T-helper 2 cell treated with Interferon-gamma antibody and Interleukin-4, amounts not matched to agents 100 ng/mL and 5 ng/mL, for 36 hours (primary cell): ENCODE results near the gene COMMD10. TPM values are rescaled to one million over a fixed set of nuclear protein-coding genes. Genes with fewer than 3 reads are reported as not detected.
"Not testable (repeated sequence)": the region's sequence is repeated elsewhere in the genome, so short reads cannot be mapped to it uniquely, and the experiment has no call there.

Experiments
- intact Hi-C: fragments of 100-400 bp; cut with micrococcal nuclease; formaldehyde crosslinking; loops from one replicate; pipeline ENCODE4 v1.15.1; 2023
- total RNA-seq: library from RNA; stranded (reverse); gene quantifications from 2 replicates; pipeline ENCODE4 v1.2.3, GENCODE V29; 2022

The COMMD10 gene
- total RNA-seq, 1 donor from 2014 or later = 29.2 TPM

- intact Hi-C loops = no loop called here
Observed at GRCh38 chr5:116091416-116091815, 6.6 kb downstream of the COMMD10 start.

GRCh38 chr5:116097301-116097700 is 12.5 kb downstream of the COMMD10 start:
- intact Hi-C loops = no loop called here

- intact Hi-C loops = no loop called here
Observed at GRCh38 chr5:116098998-116099397, 14.2 kb downstream of the COMMD10 start.

GRCh38 chr5:116104941-116105340 is 20.1 kb downstream of the COMMD10 start:
- intact Hi-C loops = not testable (repeated sequence)

- intact Hi-C loops = no loop called here
Observed at GRCh38 chr5:116115163-116115562, 30.3 kb downstream of the COMMD10 start.

- intact Hi-C loops = loop anchor here (10.0 kb wide), 1 partner anchor 1324 kb away; no protein-coding TSS in a partner anchor
Observed at GRCh38 chr5:116130471-116130870, 45.6 kb downstream of the COMMD10 start.

- intact Hi-C loops = loop anchor here (10.0 kb wide), 1 partner anchor 1324 kb away; no protein-coding TSS in a partner anchor
Observed at GRCh38 chr5:116130976-116131375, 46.2 kb downstream of the COMMD10 start.

GRCh38 chr5:116133281-116133680 is 48.5 kb downstream of the COMMD10 start:
- intact Hi-C loops = loop anchor here (10.0 kb wide), 1 partner anchor 1322 kb away; no protein-coding TSS in a partner anchor

GRCh38 chr5:116135344-116135743 is 50.5 kb downstream of the COMMD10 start:
- intact Hi-C loops = loop anchor here (5.0 to 10.0 kb wide), 2 partner anchors 437 to 1319 kb away; partner anchors contain the start of gene SEMA6A

- intact Hi-C loops = loop anchor here (1.0 to 10.0 kb wide), 3 partner anchors 435 to 1317 kb away; partner anchors contain the start of gene SEMA6A
Observed at GRCh38 chr5:116137544-116138378, 52.9 kb downstream of the COMMD10 start.

GRCh38 chr5:116142495-116142894 is 57.7 kb downstream of the COMMD10 start:
- intact Hi-C loops = no loop called here

- intact Hi-C loops = no loop called here
Observed at GRCh38 chr5:116144103-116144502, 59.3 kb downstream of the COMMD10 start.

- intact Hi-C loops = no loop called here
Observed at GRCh38 chr5:116144991-116145390, 60.2 kb downstream of the COMMD10 start.

GRCh38 chr5:116145416-116145815 is 60.6 kb downstream of the COMMD10 start:
- intact Hi-C loops = no loop called here

GRCh38 chr5:116152169-116152568 is 67.3 kb downstream of the COMMD10 start:
- intact Hi-C loops = no loop called here

GRCh38 chr5:116153687-116154174 is 68.9 kb downstream of the COMMD10 start:
- intact Hi-C loops = no loop called here

- intact Hi-C loops = no loop called here
Observed at GRCh38 chr5:116154252-116154651, 69.4 kb downstream of the COMMD10 start.

- intact Hi-C loops = no loop called here
Observed at GRCh38 chr5:116154931-116155330, 70.1 kb downstream of the COMMD10 start.

GRCh38 chr5:116157902-116158301 is 73.1 kb downstream of the COMMD10 start:
- intact Hi-C loops = no loop called here

- intact Hi-C loops = no loop called here
Observed at GRCh38 chr5:116159006-116159405, 74.2 kb downstream of the COMMD10 start.

GRCh38 chr5:116174111-116174510 is 89.3 kb downstream of the COMMD10 start:
- intact Hi-C loops = no loop called here

- intact Hi-C loops = no loop called here
Observed at GRCh38 chr5:116176121-116176520, 91.3 kb downstream of the COMMD10 start.

GRCh38 chr5:116178925-116179324 is 94.1 kb downstream of the COMMD10 start:
- intact Hi-C loops = no loop called here
